ENCODE results near the gene SNX21. TPM values are rescaled to one million over a fixed set of nuclear protein-coding genes. Genes with fewer than 3 reads are reported as not detected.

The SNX21 gene
- total and polyA plus RNA-seq, 9 of the 15 experiments (the other 6 are each of a cell fraction or from before 2014, with no cell fraction given), result 0.10 to 1.2 (median 0.42) TPM

- no TSS peak for BruUV-seq (replicated peaks)
- Histone ChIP-seq H3K9me1 (ENCODE audit: control insufficient read depth, insufficient read depth, low read length) (peaks cover 4% of the 10 kb centered on the region), H3K27me3 (ENCODE audit: control insufficient read depth in 2 of 2, insufficient read depth in 2 of 2, low read length in 2 of 2) (no peaks in the 10 kb centered on the region), H3K9me3 (replicated peaks; ENCODE audit: control insufficient read depth, insufficient read depth, low read depth, low read length) (no peaks in the 10 kb centered on the region), H3K79me2 (ENCODE audit: control insufficient read depth, insufficient read depth, low read length) (peaks cover 25% of the 10 kb centered on the region), H3K4me3 (no peak within 1 kb of the TSS), H3K4me2 (ENCODE audit: insufficient read depth, low read length) (no peak within 1 kb of the TSS), H3K4me1 (replicated peaks in 1 of 2; ENCODE audit: control insufficient read depth in 2 of 2, insufficient read depth in 2 of 2, low read length in 2 of 2) (peaks cover 24 to 50% of the 10 kb centered on the region in 2 experiments), H3K9ac (ENCODE audit: insufficient read depth in 1 of 2, low read depth in 2 of 2, low read length in 2 of 2) (peak within 1 kb of the TSS in 1 of 2 experiments; percentile 59; a peak in 1 of 4 replicates), H2AFZ (ENCODE audit: low read depth, low read length) (no peak within 1 kb of the TSS), H3K27ac (ENCODE audit: extremely low read depth, low read depth, low read length) (no peak within 1 kb of the TSS), H3K36me3 (ENCODE audit: control insufficient read depth, insufficient read depth, low read length) (peaks cover 34% of the 10 kb centered on the region; the same call in 2 of the 3 replicates), H4K20me1 (replicated peaks; ENCODE audit: control insufficient read depth, insufficient read depth, low read length) (no peaks in the 10 kb centered on the region)
- FAIRE-seq (no peak), DNase-seq (ENCODE audit: extremely low read depth in 1 of 4, low spot score in 3 of 4) (no peak), ATAC-seq (no peak)
- POLR2A ChIA-PET, result interaction anchor here (1.0 kb wide), 1 partner anchor 33 kb away, joined by 3 read pairs; no protein-coding TSS in a partner anchor
- intact Hi-C loops (cut with micrococcal nuclease), result loop anchor here (5.0 to 10.0 kb wide), 2 partner anchors 53 to 90 kb away; partner anchors contain the start of gene SNX21
- WGBS (ENCODE audit: insufficient coverage, low coverage, missing lambda C conversion rate), result 77% methylated on average over 8 of the region's 8 CpGs
- in situ Hi-C loops (cut with MboI), result no loop called here
- TF ChIP-seq GABPB1 (CRISPR knock-in tag; IDR thresholded peaks at IDR 0.05) (no peak), TRIM25 (IDR thresholded peaks at IDR 0.05; ENCODE audit: borderline replicate concordance) (no peak), ZNF778 (CRISPR knock-in tag; IDR thresholded peaks at IDR 0.05) (no peak), ZNF24 (IDR thresholded peaks at IDR 0.05) (no peak)
- CTCF ChIA-PET (ENCODE audit: low intra/inter-chr PET ratio), result interaction anchor here (0.7 kb wide), 1 partner anchor 63 kb away, joined by 3 read pairs; no protein-coding TSS in a partner anchor
Measured at GRCh38 chr20:45887346-45887715, 53.7 kb downstream of the SNX21 start, which contains the start of gene SPATA25. Gene SPATA25, minus strand, starts transcription at chr20:45887622. Its CDS starts 32 bp downstream, at chr20:45887590.
